Stimulated activated CD4-positive, alpha-beta T cell treated with anti-CD3 and anti-CD28 coated beads, TNF-alpha, amount 100 ng/mL, for 1 hour (primary cell): ENCODE measurements around the gene TCEA2.

Experiments
- DNase-seq, 3 donors: peaks; one replicate each; pipeline ENCODE4 v3.0.0-alpha.2; 2020; ENCODE audit warnings: low read depth in 3 of 3, low spot score in 1 of 3

TCEA2 gene

GRCh38 chr20:64062596-64063388, at the start of gene TCEA2:
TCEA2 (plus strand) TSS chr20:64063198; CDS start chr20:64063313, 115 bp downstream.
- peak; percentile 80 to 91 (median 88) for DNase-seq

- no peak for DNase-seq
Observed at GRCh38 chr20:64015635-64016034, 47.4 kb upstream of the TCEA2 start.

- DNase-seq: no peak
Observed at GRCh38 chr20:64021124-64021975, 41.6 kb upstream of the TCEA2 start.

- no peak for DNase-seq
Observed at GRCh38 chr20:64022671-64023360, 40.2 kb upstream of the TCEA2 start.

GRCh38 chr20:64023361-64024140, 39.4 kb upstream of the TCEA2 start:
- no peak for DNase-seq

GRCh38 chr20:64024141-64024990, 38.6 kb upstream of the TCEA2 start:
- DNase-seq: no peak

- DNase-seq: no peak
Observed at GRCh38 chr20:64025101-64025825, 37.7 kb upstream of the TCEA2 start.

- DNase-seq: no peak
Observed at GRCh38 chr20:64025826-64026412, 37.1 kb upstream of the TCEA2 start.

GRCh38 chr20:64027981-64028685, 34.9 kb upstream of the TCEA2 start:
- no peak for DNase-seq

GRCh38 chr20:64029293-64030117, 33.5 kb upstream of the TCEA2 start:
- no peak for DNase-seq

- DNase-seq: no peak
Observed at GRCh38 chr20:64030371-64031134, 32.4 kb upstream of the TCEA2 start.

- no peak for DNase-seq
Observed at GRCh38 chr20:64031822-64032314, 31.1 kb upstream of the TCEA2 start.

- no peak for DNase-seq
Observed at GRCh38 chr20:64032706-64033624, 30.0 kb upstream of the TCEA2 start.

GRCh38 chr20:64033981-64034493, 29.0 kb upstream of the TCEA2 start:
- no peak for DNase-seq
